NCI-H2029 treated with DMSO at 0.1 percent for 48 hours (cell line): Measurements from ENCODE around the gene MPPED1.

ENCODE experiments used
- DNase-seq: peaks from one replicate; lab custom pipeline; 2025; lab: John Stamatoyannopoulos, UW

The MPPED1 gene

GRCh38 chr22:43542681-43543521, 131.1 kb downstream of the MPPED1 start:
- no peak for DNase-seq

- DNase-seq = no peak
Measured at GRCh38 chr22:43543522-43544288, 131.9 kb downstream of the MPPED1 start.

GRCh38 chr22:43544289-43544673, 132.5 kb downstream of the MPPED1 start:
- no peak for DNase-seq

- no peak for DNase-seq
Measured at GRCh38 chr22:43546186-43546585, 134.4 kb downstream of the MPPED1 start.

- no peak for DNase-seq
Measured at GRCh38 chr22:43550024-43550620, 138.3 kb downstream of the MPPED1 start.

- no peak for DNase-seq
Measured at GRCh38 chr22:43550672-43551071, 138.9 kb downstream of the MPPED1 start.

- DNase-seq = no peak
Measured at GRCh38 chr22:43553451-43554258, 141.8 kb downstream of the MPPED1 start.

GRCh38 chr22:43554259-43554636, 142.4 kb downstream of the MPPED1 start:
- DNase-seq = no peak

GRCh38 chr22:43554694-43555365, 143.0 kb downstream of the MPPED1 start:
- no peak for DNase-seq

GRCh38 chr22:43555561-43556515, 144.0 kb downstream of the MPPED1 start:
- DNase-seq = no peak
